HG02571 (cell line): ENCODE measurements around the gene LYPD6.

ENCODE experiments used
- ATAC-seq: cut with Tn5 transposase; IDR thresholded peaks from one replicate; pipeline ENCODE4 v1.9.1; 2021; ENCODE audit warnings: mild to moderate bottlenecking, moderate library complexity; ENCODE audit not compliant: unreplicated experiment

The LYPD6 gene

GRCh38 chr2:149399934-149400615 lies 69.7 kb downstream of the LYPD6 start:
- no peak for ATAC-seq

GRCh38 chr2:149400997-149401396 lies 70.6 kb downstream of the LYPD6 start:
- no peak for ATAC-seq

GRCh38 chr2:149409506-149409905 lies 79.1 kb downstream of the LYPD6 start:
- no peak for ATAC-seq

- no peak for ATAC-seq
Observed at GRCh38 chr2:149410701-149411484, 80.5 kb downstream of the LYPD6 start.

- no peak for ATAC-seq
Observed at GRCh38 chr2:149413487-149413886, 83.1 kb downstream of the LYPD6 start.

- no peak for ATAC-seq
Observed at GRCh38 chr2:149415086-149415485, 84.7 kb downstream of the LYPD6 start.

- ATAC-seq, result no peak
Observed at GRCh38 chr2:149418065-149418464, 87.7 kb downstream of the LYPD6 start.

- ATAC-seq, result no peak
Observed at GRCh38 chr2:149420053-149420963, 89.9 kb downstream of the LYPD6 start.

- no peak for ATAC-seq
Observed at GRCh38 chr2:149421791-149422190, 91.4 kb downstream of the LYPD6 start.

- no peak for ATAC-seq
Observed at GRCh38 chr2:149422337-149422990, 92.1 kb downstream of the LYPD6 start.

- ATAC-seq, result no peak
Observed at GRCh38 chr2:149422991-149423338, 92.6 kb downstream of the LYPD6 start.

GRCh38 chr2:149423630-149424029 lies 93.2 kb downstream of the LYPD6 start:
- ATAC-seq, result no peak

- ATAC-seq, result no peak
Observed at GRCh38 chr2:149427387-149427786, 97.0 kb downstream of the LYPD6 start.

GRCh38 chr2:149428783-149429182 lies 98.4 kb downstream of the LYPD6 start:
- ATAC-seq, result no peak

GRCh38 chr2:149430743-149431736 lies 100.7 kb downstream of the LYPD6 start:
- ATAC-seq, result no peak

- ATAC-seq, result no peak
Observed at GRCh38 chr2:149438330-149438960, 108.1 kb downstream of the LYPD6 start.

GRCh38 chr2:149441255-149441654 lies 110.9 kb downstream of the LYPD6 start:
- ATAC-seq, result no peak

GRCh38 chr2:149442346-149442745 lies 112.0 kb downstream of the LYPD6 start:
- no peak for ATAC-seq

GRCh38 chr2:149443150-149443549 lies 112.8 kb downstream of the LYPD6 start:
- no peak for ATAC-seq
